IMR-90 (cell line): ENCODE data around the gene ATRNL1. TPM values are rescaled to one million over a fixed set of nuclear protein-coding genes. Genes with fewer than 3 reads are reported as not detected.

Experiments used
- ATAC-seq: fragments of 200-7000 bp; cut with Tn5 transposase; 2 replicates; pipeline ENCODE4 v1.9.1; 2020; ENCODE audit warnings: low read depth, mild to moderate bottlenecking, moderate library complexity
- BruUV-seq: library from RNA; stranded (reverse); fragments of 400-500 nt; replicated peaks from 2 replicates; lab custom pipeline; 2021; lab: Mats Ljungman, UMichigan
- CTCF ChIA-PET: fragments of 300-600 bp; formaldehyde crosslinking; extraction: SDS; loops from one replicate; lab custom pipeline; 2021; ENCODE audit warnings: antibody characterized with exemption; lab: Yijun Ruan, JAX
- POLR2A ChIA-PET: fragments of 300-600 bp; sonication (Branson Sonifier 250); formaldehyde crosslinking; loops from one replicate; lab custom pipeline; 2022; ENCODE audit warnings: antibody characterized with exemption; ENCODE audit not compliant: unreplicated experiment; lab: Charles Lee
- DNase-seq: peaks from one replicate; pipeline ENCODE4 v3.0.0; 2013
- H2AFZ ChIP-seq: replicated peaks from 2 replicates; pipeline ENCODE3; 2013; ENCODE audit warnings: low read length, mild to moderate bottlenecking; ENCODE audit not compliant: poor library complexity
- H2AK5ac ChIP-seq: 2 replicates; pipeline ENCODE4 v1.6.1; 2013; ENCODE audit warnings: low read depth, low read length, inconsistent platforms
- H2AK9ac ChIP-seq: replicated peaks from 2 replicates; pipeline ENCODE3; 2013; ENCODE audit warnings: mild to moderate bottlenecking, low read depth, low read length, moderate library complexity; ENCODE audit not compliant: poor library complexity
- H2BK120ac ChIP-seq: 2 replicates; pipeline ENCODE4 v1.6.1; 2013; ENCODE audit warnings: low read depth, low read length, inconsistent platforms
- H2BK15ac ChIP-seq: 3 replicates; pipeline ENCODE4 v1.6.1; 2013; ENCODE audit warnings: low read depth, low read length, inconsistent platforms
- H2BK20ac ChIP-seq: 2 replicates; pipeline ENCODE4 v1.6.1; 2013; ENCODE audit warnings: low read depth, mild to moderate bottlenecking, inconsistent platforms, low read length, moderate library complexity
- H2BK5ac ChIP-seq: 2 replicates; pipeline ENCODE4 v1.6.1; 2013; ENCODE audit warnings: mild to moderate bottlenecking, low read depth, low read length, inconsistent platforms; ENCODE audit not compliant: poor library complexity, severe bottlenecking
- H3K14ac ChIP-seq: replicated peaks from 2 replicates; pipeline ENCODE4 v1.6.1; 2013; ENCODE audit warnings: low read depth, low read length, inconsistent platforms
- H3K18ac ChIP-seq: 2 replicates; pipeline ENCODE4 v1.6.1; 2013; ENCODE audit warnings: low read depth, low read length, control low read depth
- H3K23ac ChIP-seq: 2 replicates; pipeline ENCODE4 v1.6.1; 2013; ENCODE audit warnings: low read depth, low read length, inconsistent platforms
- H3K27ac ChIP-seq: 2 replicates; pipeline ENCODE4 v1.5.1; 2013; ENCODE audit warnings: mild to moderate bottlenecking, control low read depth, low read length; ENCODE audit not compliant: insufficient read depth
- H3K27me3 ChIP-seq: 2 replicates; pipeline ENCODE4 v1.6.1; 2013; ENCODE audit warnings: low read length; ENCODE audit not compliant: control insufficient read depth, insufficient read depth
- H3K36me3 ChIP-seq: 2 replicates; pipeline ENCODE4 v1.6.1; 2013; ENCODE audit warnings: low read length, mixed read lengths; ENCODE audit not compliant: control insufficient read depth, insufficient read depth
- H3K4ac ChIP-seq: 2 replicates; pipeline ENCODE4 v1.6.1; 2013; ENCODE audit warnings: low read depth, low read length, inconsistent platforms
- H3K4me1 ChIP-seq: 2 replicates; pipeline ENCODE4 v1.6.1; 2013; ENCODE audit warnings: low read length, mixed read lengths; ENCODE audit not compliant: control insufficient read depth, insufficient read depth
- H3K4me2 ChIP-seq: 2 replicates; pipeline ENCODE4 v1.6.1; 2013; ENCODE audit warnings: low read depth, mild to moderate bottlenecking, control low read depth, low read length, moderate library complexity
- H3K4me3 ChIP-seq: 2 replicates; pipeline ENCODE4 v1.5.1; 2013; ENCODE audit warnings: low read depth, mild to moderate bottlenecking, control low read depth, low read length, moderate library complexity; ENCODE audit not compliant: insufficient read depth
- H3K56ac ChIP-seq: 2 replicates; pipeline ENCODE4 v1.6.1; 2013; ENCODE audit warnings: low read length, inconsistent platforms; ENCODE audit not compliant: insufficient read depth; ENCODE audit errors: extremely low read depth
- H3K79me1 ChIP-seq, 2 experiments: 2 replicates each; pipeline ENCODE4 v1.6.1; 2013; ENCODE audit warnings: low read length in 2 of 2, inconsistent platforms in 1 of 2, low read depth in 1 of 2
- H3K9ac ChIP-seq: 2 replicates; pipeline ENCODE4 v1.6.1; 2013; ENCODE audit warnings: low read depth, low read length, control low read depth
- H3K9me1 ChIP-seq: 2 replicates; pipeline ENCODE4 v1.6.1; 2013; ENCODE audit warnings: low read length, inconsistent platforms; ENCODE audit not compliant: insufficient read depth
- H3K9me3 ChIP-seq: 2 replicates; pipeline ENCODE4 v1.6.1; 2013; ENCODE audit warnings: low read length; ENCODE audit not compliant: control insufficient read depth, insufficient read depth
- H4K20me1 ChIP-seq: 2 replicates; pipeline ENCODE4 v1.6.1; 2013; ENCODE audit warnings: low read length, inconsistent platforms; ENCODE audit not compliant: insufficient read depth
- H4K5ac ChIP-seq: 2 replicates; pipeline ENCODE4 v1.6.1; 2013; ENCODE audit warnings: mild to moderate bottlenecking, low read depth, low read length, control low read depth
- H4K8ac ChIP-seq, 2 experiments: 2 replicates each; pipeline ENCODE4 v1.6.1; 2013; ENCODE audit warnings: low read depth in 2 of 2, low read length in 2 of 2, control low read depth in 1 of 2, inconsistent platforms in 1 of 2
- H4K91ac ChIP-seq: 2 replicates; pipeline ENCODE4 v1.6.1; 2013; ENCODE audit warnings: low read depth, low read length, inconsistent platforms; ENCODE audit not compliant: insufficient read depth
- BHLHE40 ChIP-seq: fragments of 150-350 bp; IDR thresholded peaks from 2 replicates; pipeline ENCODE4 v1.6.1; 2016; ENCODE audit warnings: mild to moderate bottlenecking, low read depth, low read length
- CEBPB ChIP-seq: IDR thresholded peaks from 2 replicates; pipeline ENCODE4 v1.6.1; 2012; ENCODE audit warnings: low read depth, low read length, improper control_type of control experiment
- CHD1 ChIP-seq: IDR thresholded peaks from 2 replicates; pipeline ENCODE4 v1.6.1; 2012; ENCODE audit warnings: low read depth, low read length, improper control_type of control experiment
- FOS ChIP-seq: fragments of 150-350 bp; IDR thresholded peaks from 2 replicates; pipeline ENCODE4 v1.6.1; 2016; ENCODE audit warnings: low read depth, low read length
- MAFK ChIP-seq: IDR thresholded peaks from 2 replicates; pipeline ENCODE4 v1.6.1; 2012; ENCODE audit warnings: low read depth, low read length, improper control_type of control experiment
- MAZ ChIP-seq: IDR thresholded peaks from 2 replicates; pipeline ENCODE4 v1.6.1; 2012; ENCODE audit warnings: low read depth, mild to moderate bottlenecking, low read length, improper control_type of control experiment, moderate library complexity, borderline replicate concordance
- MXI1 ChIP-seq: IDR thresholded peaks from 2 replicates; pipeline ENCODE4 v1.6.1; 2012; ENCODE audit warnings: low read depth, mild to moderate bottlenecking, low read length, moderate library complexity, borderline replicate concordance
- NFE2L2 ChIP-seq: fragments of 150-350 bp; IDR thresholded peaks from 2 replicates; pipeline ENCODE4 v1.6.1; 2016; ENCODE audit warnings: low read depth, mild to moderate bottlenecking, low read length
- POLR2A ChIP-seq: IDR thresholded peaks from 2 replicates; pipeline ENCODE4 v1.6.1; 2012; ENCODE audit warnings: mild to moderate bottlenecking, low read depth, low read length
- RAD21 ChIP-seq: IDR thresholded peaks from 2 replicates; pipeline ENCODE4 v1.6.1; 2012; ENCODE audit warnings: low read length, improper control_type of control experiment
- RCOR1 ChIP-seq: IDR thresholded peaks from 2 replicates; pipeline ENCODE4 v1.6.1; 2012; ENCODE audit warnings: mild to moderate bottlenecking, low read length, improper control_type of control experiment; ENCODE audit not compliant: insufficient replicate concordance
- RFX5 ChIP-seq: IDR thresholded peaks from 2 replicates; pipeline ENCODE4 v1.8.0; 2012; ENCODE audit warnings: low read depth, mild to moderate bottlenecking, low read length, moderate library complexity
- SMC3 ChIP-seq: fragments of 150-350 bp; IDR thresholded peaks from 2 replicates; pipeline ENCODE4 v1.6.1; 2016; ENCODE audit warnings: low read depth, mild to moderate bottlenecking, antibody characterized with exemption, low read length, moderate library complexity
- USF2 ChIP-seq: fragments of 150-350 bp; IDR thresholded peaks from 2 replicates; pipeline ENCODE4 v1.6.1; 2017; ENCODE audit warnings: mild to moderate bottlenecking, antibody characterized with exemption, low read length, low read depth
- WGBS, 2 experiments: methylation state at CpG; one replicate each; pipeline versions ENCODE4 v1.1.5 to v1.1.7; 2013; ENCODE audit warnings: missing lambda C conversion rate in 2 of 2; ENCODE audit not compliant: insufficient read length in 1 of 2; ENCODE audit errors: extremely low coverage in 2 of 2; 5-methylcytosine and 5-hydroxymethylcytosine counted together
- dilution Hi-C: fragments of 300-500 bp; cut with HindIII; formaldehyde crosslinking; loops from one replicate; pipeline ENCODE4 v1.14.3; 2018; ENCODE audit warnings: low sequenced_read_pairs; ENCODE audit not compliant: unreplicated experiment
- in situ Hi-C: fragments of 300-500 bp; cut with MboI; formaldehyde crosslinking; loops from 3 replicates; pipeline ENCODE4 v1.14.3; 2019; ENCODE audit warnings: low sequenced_read_pairs, inconsistent platforms, mixed read lengths
- intact Hi-C: fragments of 100-400 bp; cut with micrococcal nuclease; formaldehyde crosslinking; loops from 2 replicates; pipeline ENCODE4 v1.10.0; 2022
- polyA plus RNA-seq, 3 experiments: library from polyadenylated mRNA; depleted of rRNA; stranded (reverse); fragments of >200 nt; gene quantifications; 2 replicates each; pipeline ENCODE4 v1.2.3, GENCODE V29; 2012; ENCODE audit warnings: low replicate concordance in 1 of 3
- total RNA-seq: library from RNA; depleted of rRNA; stranded (reverse); fragments of >200 nt; gene quantifications from 2 replicates; pipeline ENCODE4 v1.2.3, GENCODE V29; 2012
- TF ChIP-seq, protein P1 (sequence below): fragments of 150-350 bp; IDR thresholded peaks from 2 replicates; pipeline ENCODE4 v1.6.1; 2016; ENCODE audit warnings: low read depth, mild to moderate bottlenecking, low read length, moderate library complexity, borderline replicate concordance

Gene ATRNL1
- total and polyA plus RNA-seq, 2 of the 4 experiments (the other 2 are of a cell fraction), result 0.18 to 0.19 TPM

DNA sequence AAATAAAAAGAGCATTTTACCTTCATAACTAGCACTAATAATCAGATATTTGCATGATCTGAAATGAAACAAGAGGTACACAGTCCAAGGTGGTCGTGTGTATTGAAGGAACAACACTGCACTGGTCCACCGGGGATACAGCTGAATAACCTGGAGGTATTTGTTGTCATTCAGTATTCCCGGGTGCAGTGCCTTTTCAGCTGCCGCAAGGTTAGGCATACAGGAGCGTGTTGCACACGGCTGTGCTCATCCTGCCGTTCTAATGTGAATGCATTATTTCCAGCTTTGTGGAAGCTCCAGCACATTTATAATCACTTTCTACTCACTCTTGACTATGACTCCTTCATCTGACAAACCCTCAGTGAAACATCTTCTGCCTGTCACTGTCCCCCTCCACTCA is 802.0 kb downstream of the ATRNL1 start:
- no TSS peak for BruUV-seq
- H4K91ac ChIP-seq, result no peak overlapping the region
- no peak overlapping the region for H3K9ac ChIP-seq
- no peak overlapping the region for H2AK5ac ChIP-seq
- no peaks in the 10 kb centered on the region for H3K36me3 ChIP-seq
- no peak overlapping the region; the same call in 2 of the 3 replicates for H2BK15ac ChIP-seq
- no peak overlapping the region for H4K8ac ChIP-seq
- no peak overlapping the region for H2BK120ac ChIP-seq
- DNase-seq, result no peak
- no peak for ATAC-seq
- H3K4me1 ChIP-seq, result no peaks in the 10 kb centered on the region
- no peak for TF ChIP-seq MXI1
- TF ChIP-seq SMC3, result no peak
- TF ChIP-seq RCOR1, result no peak
- no peak for TF ChIP-seq MAZ
- TF ChIP-seq RFX5, result no peak
- no peak for TF ChIP-seq USF2
- TF ChIP-seq, protein P1, sequence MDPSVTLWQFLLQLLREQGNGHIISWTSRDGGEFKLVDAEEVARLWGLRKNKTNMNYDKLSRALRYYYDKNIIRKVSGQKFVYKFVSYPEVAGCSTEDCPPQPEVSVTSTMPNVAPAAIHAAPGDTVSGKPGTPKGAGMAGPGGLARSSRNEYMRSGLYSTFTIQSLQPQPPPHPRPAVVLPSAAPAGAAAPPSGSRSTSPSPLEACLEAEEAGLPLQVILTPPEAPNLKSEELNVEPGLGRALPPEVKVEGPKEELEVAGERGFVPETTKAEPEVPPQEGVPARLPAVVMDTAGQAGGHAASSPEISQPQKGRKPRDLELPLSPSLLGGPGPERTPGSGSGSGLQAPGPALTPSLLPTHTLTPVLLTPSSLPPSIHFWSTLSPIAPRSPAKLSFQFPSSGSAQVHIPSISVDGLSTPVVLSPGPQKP, result no peak
- no peak for TF ChIP-seq NFE2L2
- TF ChIP-seq CEBPB, result no peak
- TF ChIP-seq POLR2A, result no peak
- no peak for TF ChIP-seq MAFK
- no peak for TF ChIP-seq BHLHE40
- no peak for TF ChIP-seq FOS
- TF ChIP-seq RAD21, result no peak
- no peak for TF ChIP-seq CHD1
- no peak overlapping the region for H2BK20ac ChIP-seq
- CTCF ChIA-PET, result no interaction called here
- no peak overlapping the region for H3K4me3 ChIP-seq
- POLR2A ChIA-PET, result no interaction called here
- no peak overlapping the region for H2BK5ac ChIP-seq
- H3K18ac ChIP-seq, result no peak overlapping the region
- 89% methylated on average over 7 of the region's 7 CpGs; no CpG with 5 or more reads in 1 of the 2 experiments for WGBS, 2 experiments
- no peak overlapping the region for H3K27ac ChIP-seq
- H3K4ac ChIP-seq, result no peak overlapping the region
- no peak overlapping the region for H3K23ac ChIP-seq
- H2AFZ ChIP-seq, result no peak overlapping the region
- H4K20me1 ChIP-seq, result no peaks in the 10 kb centered on the region; the same call in 1 of the 2 replicates
- no peaks in the 10 kb centered on the region for H3K9me3 ChIP-seq
- no peak overlapping the region for H4K5ac ChIP-seq
- H2AK9ac ChIP-seq, result no peak overlapping the region
- H3K4me2 ChIP-seq, result no peak overlapping the region
- H3K79me1 ChIP-seq, result no peaks in the 10 kb centered on the region
- H3K9me1 ChIP-seq, result no peaks in the 10 kb centered on the region
- in situ Hi-C loops (no loop called here), dilution Hi-C loops (no loop called here), intact Hi-C loops (no loop called here)
- H3K27me3 ChIP-seq, result 0 out of 2 replicates have a peak, but pooled peaks cover 3% of the 10 kb centered on the region
- H3K56ac ChIP-seq, result no peak overlapping the region
- H3K14ac ChIP-seq, result no peak overlapping the region
